WERI-Rb-1 (cell line): ENCODE results near the gene WDR5.

Experiments
- DNase-seq: peaks from one replicate; pipeline ENCODE4 v3.0.0-alpha.2; 2020
- H3K27ac ChIP-seq: fragments of 250-450 bp; sonication (Bioruptor Pico); 2 replicates; pipeline ENCODE4 v1.5.1; 2020; ENCODE audit warnings: mild to moderate bottlenecking, moderate library complexity
- H3K27me3 ChIP-seq: fragments of 250-450 bp; sonication (Bioruptor Pico); 2 replicates; pipeline ENCODE4 v1.5.1; 2021; ENCODE audit warnings: mild to moderate bottlenecking, low read depth, moderate library complexity; ENCODE audit not compliant: insufficient read depth, severe bottlenecking
- H3K36me3 ChIP-seq: fragments of 250-450 bp; sonication (Bioruptor Pico); 2 replicates; pipeline ENCODE4 v1.5.1; 2020; ENCODE audit warnings: mild to moderate bottlenecking, moderate library complexity
- H3K4me3 ChIP-seq: 2 replicates; pipeline ENCODE4 v1.5.1; 2011; ENCODE audit warnings: low read depth, mild to moderate bottlenecking, control low read depth, low read length
- H3K9me3 ChIP-seq: fragments of 250-450 bp; sonication (Bioruptor Pico); 2 replicates; pipeline ENCODE4 v1.5.1; 2021; ENCODE audit warnings: mild to moderate bottlenecking, moderate library complexity; ENCODE audit not compliant: severe bottlenecking
- TF ChIP-seq, protein P1 (sequence below): IDR thresholded peaks from 2 replicates; pipeline ENCODE4 v1.5.1; 2011; ENCODE audit warnings: low read depth, mild to moderate bottlenecking, control low read depth, inconsistent platforms, low read length

The WDR5 gene

DNA sequence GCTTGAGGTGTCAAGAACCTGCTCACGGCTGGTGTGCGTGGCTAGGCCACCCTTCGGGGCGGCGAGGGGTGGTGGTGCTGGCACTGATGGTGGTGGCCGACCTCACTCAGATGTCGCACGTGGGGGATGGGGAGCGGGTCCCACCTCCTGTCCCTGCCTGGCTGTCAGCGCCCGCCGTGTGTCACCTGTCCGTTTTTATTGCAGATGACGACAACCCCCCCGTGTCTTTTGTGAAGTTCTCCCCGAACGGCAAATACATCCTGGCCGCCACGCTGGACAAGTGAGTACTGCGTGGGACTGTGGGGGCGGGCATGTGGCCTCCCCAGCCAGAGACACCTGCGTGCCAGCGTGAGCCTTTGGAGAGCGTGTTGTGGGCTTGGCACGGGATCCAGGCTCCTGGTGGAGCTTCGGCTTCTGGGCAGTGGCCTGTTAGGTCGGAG, 18.4 kb downstream of the WDR5 start:
- Histone ChIP-seq H3K27me3 (no peaks in the 10 kb centered on the region), H3K36me3 (peaks cover 97% of the 10 kb centered on the region), H3K4me3 (no peak overlapping the region), H3K9me3 (no peaks in the 10 kb centered on the region), H3K27ac (no peak overlapping the region)
- no peak for DNase-seq
- TF ChIP-seq, protein P1, sequence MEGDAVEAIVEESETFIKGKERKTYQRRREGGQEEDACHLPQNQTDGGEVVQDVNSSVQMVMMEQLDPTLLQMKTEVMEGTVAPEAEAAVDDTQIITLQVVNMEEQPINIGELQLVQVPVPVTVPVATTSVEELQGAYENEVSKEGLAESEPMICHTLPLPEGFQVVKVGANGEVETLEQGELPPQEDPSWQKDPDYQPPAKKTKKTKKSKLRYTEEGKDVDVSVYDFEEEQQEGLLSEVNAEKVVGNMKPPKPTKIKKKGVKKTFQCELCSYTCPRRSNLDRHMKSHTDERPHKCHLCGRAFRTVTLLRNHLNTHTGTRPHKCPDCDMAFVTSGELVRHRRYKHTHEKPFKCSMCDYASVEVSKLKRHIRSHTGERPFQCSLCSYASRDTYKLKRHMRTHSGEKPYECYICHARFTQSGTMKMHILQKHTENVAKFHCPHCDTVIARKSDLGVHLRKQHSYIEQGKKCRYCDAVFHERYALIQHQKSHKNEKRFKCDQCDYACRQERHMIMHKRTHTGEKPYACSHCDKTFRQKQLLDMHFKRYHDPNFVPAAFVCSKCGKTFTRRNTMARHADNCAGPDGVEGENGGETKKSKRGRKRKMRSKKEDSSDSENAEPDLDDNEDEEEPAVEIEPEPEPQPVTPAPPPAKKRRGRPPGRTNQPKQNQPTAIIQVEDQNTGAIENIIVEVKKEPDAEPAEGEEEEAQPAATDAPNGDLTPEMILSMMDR, result no peak

GRCh38 chr9:134155812-134156377, 20.0 kb downstream of the WDR5 start:
- H3K9me3 ChIP-seq, result no peaks in the 10 kb centered on the region
- H3K36me3 ChIP-seq, result peaks cover 82% of the 10 kb centered on the region
- TF ChIP-seq, protein P1, result no peak
- H3K4me3 ChIP-seq, result no peak overlapping the region
- no peak overlapping the region for H3K27ac ChIP-seq
- DNase-seq, result no peak
- H3K27me3 ChIP-seq, result no peaks in the 10 kb centered on the region

- TF ChIP-seq, protein P1, result no peak
- H3K9me3 ChIP-seq, result no peaks in the 10 kb centered on the region
- no peak overlapping the region for H3K27ac ChIP-seq
- H3K4me3 ChIP-seq, result no peak overlapping the region
- no peaks in the 10 kb centered on the region for H3K27me3 ChIP-seq
- DNase-seq, result no peak
- peaks cover 74% of the 10 kb centered on the region for H3K36me3 ChIP-seq
Observed at GRCh38 chr9:134156564-134157377, 20.9 kb downstream of the WDR5 start.

GRCh38 chr9:134157378-134157885, 21.6 kb downstream of the WDR5 start:
- Histone ChIP-seq H3K4me3 (no peak overlapping the region), H3K9me3 (no peaks in the 10 kb centered on the region), H3K27ac (no peak overlapping the region), H3K36me3 (peaks cover 67% of the 10 kb centered on the region), H3K27me3 (no peaks in the 10 kb centered on the region)
- TF ChIP-seq, protein P1, result no peak
- no peak for DNase-seq

DNA sequence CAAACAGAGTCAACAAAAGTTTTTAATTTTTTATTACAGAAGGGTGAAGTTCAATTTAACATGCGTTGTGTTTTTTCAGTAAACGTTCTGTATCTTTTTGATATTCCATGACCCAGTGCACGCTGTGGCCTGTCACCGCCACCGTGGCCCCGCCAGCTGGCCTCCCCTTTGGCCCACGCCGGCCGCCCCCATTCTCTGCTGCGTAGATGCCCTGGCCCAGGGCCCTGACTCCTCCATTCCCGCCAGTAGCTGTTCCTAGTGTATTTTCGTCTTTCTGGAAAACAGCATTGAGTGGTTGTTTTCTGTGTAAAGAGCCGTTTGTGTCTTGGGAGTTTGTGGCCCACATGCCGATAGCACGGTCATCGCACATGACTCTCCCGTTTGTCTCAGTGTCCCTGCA, 22.4 kb downstream of the WDR5 start:
- no peak overlapping the region for H3K27ac ChIP-seq
- DNase-seq, result no peak
- no peaks in the 10 kb centered on the region for H3K9me3 ChIP-seq
- no peak overlapping the region for H3K4me3 ChIP-seq
- TF ChIP-seq, protein P1, result no peak
- peaks cover 59% of the 10 kb centered on the region for H3K36me3 ChIP-seq
- no peaks in the 10 kb centered on the region for H3K27me3 ChIP-seq
